ENCODE results near the gene LCN12.
"Not testable (repeated sequence)": the region's sequence is repeated elsewhere in the genome, so short reads cannot be mapped to it uniquely, and the experiment has no call there.

Gene LCN12

DNA sequence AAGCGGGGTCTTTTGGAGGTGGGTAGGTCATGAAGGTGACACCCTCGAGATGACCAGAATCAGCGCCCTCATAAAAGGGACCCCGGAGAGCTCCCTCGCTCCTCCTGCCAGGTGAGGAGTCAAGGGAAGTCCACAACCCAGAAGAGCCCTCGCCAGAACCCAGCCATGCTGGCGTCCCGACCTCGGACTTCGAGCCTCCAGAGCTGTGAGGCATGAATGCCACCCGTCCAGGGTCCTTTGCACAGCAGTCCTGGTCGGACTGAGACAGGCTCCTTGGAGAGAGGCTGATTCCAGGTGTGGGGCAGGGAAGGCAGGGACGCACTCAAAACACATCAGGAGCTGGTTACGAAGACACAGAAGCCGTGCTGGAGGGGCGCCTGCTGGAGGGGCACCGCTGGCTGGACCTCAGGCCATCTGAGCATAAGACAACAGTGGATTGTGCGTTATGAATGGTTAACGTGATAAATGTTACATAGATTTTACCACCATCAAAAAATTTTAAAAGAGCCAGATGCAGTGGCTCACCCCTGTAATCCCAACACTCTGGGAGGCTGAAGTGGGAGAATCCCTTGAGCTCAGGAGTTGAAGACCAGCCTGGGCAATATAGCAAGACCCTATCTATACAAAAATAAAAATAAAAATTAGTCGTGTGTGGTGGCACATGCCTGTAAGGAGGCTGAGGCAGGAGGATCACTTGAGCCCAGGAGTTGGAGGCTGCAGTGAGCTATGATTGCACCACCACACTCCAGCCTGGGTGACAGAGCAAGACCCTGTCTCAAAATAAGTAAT lies 50.0 kb downstream of the LCN12 start:
- peaks cover 8% of the 10 kb centered on the region; the same call in 1 of the 2 replicates for H3K9me3 ChIP-seq (ENCODE audit: insufficient read depth, low read length)
- H3K27me3 ChIP-seq (ENCODE audit: insufficient read depth, insufficient read length) = no peaks in the 10 kb centered on the region
- no peak for DNase-seq (ENCODE audit: low read depth, low spot score)
- H3K4me1 ChIP-seq (ENCODE audit: insufficient read depth, insufficient read length) = peaks cover 10% of the 10 kb centered on the region
- no peak overlapping the region for H3K4me3 ChIP-seq (ENCODE audit: insufficient read length, low read depth)
- H3K9ac ChIP-seq (ENCODE audit: insufficient read length, low read depth) = no peak overlapping the region
- H3K36me3 ChIP-seq (ENCODE audit: insufficient read depth, insufficient read length, low read length) = no peaks in the 10 kb centered on the region
- TF ChIP-seq SUZ12 (IDR thresholded peaks at IDR 0.05; ENCODE audit: extremely low read depth, insufficient read depth, insufficient read length) = no peak
- no peak for TF ChIP-seq YY1 (IDR thresholded peaks at IDR 0.05; ENCODE audit: insufficient read depth, insufficient read length)
- no peak for TF ChIP-seq ZNF274 (IDR thresholded peaks at IDR 0.05; ENCODE audit: low read depth, low read length)

DNA sequence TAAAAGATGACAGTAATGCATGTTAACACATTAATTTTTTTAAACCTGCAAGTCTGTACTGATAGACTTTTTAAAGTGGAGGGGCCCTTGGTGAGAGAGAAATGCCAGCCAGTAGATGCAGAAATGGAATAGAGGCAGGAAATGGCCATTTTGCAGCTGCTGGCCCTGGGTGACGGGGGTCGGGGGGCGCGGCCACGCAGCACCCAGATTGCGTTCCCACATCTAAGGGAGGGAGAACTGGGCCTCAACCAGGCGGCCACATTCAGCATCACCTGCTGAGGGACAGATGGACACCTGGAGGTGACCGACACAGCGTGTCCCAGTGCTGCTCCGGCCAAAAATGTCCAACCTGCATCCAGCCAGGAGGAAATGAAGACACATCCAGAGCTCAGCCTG lies 50.6 kb downstream of the LCN12 start:
- H3K27me3 ChIP-seq (ENCODE audit: insufficient read depth, insufficient read length) = no peaks in the 10 kb centered on the region
- no peak overlapping the region for H3K4me3 ChIP-seq (ENCODE audit: insufficient read length, low read depth)
- TF ChIP-seq SUZ12 (IDR thresholded peaks at IDR 0.05; ENCODE audit: extremely low read depth, insufficient read depth, insufficient read length) (no peak), YY1 (IDR thresholded peaks at IDR 0.05; ENCODE audit: insufficient read depth, insufficient read length) (no peak), ZNF274 (IDR thresholded peaks at IDR 0.05; ENCODE audit: low read depth, low read length) (no peak)
- no peak for DNase-seq (ENCODE audit: low read depth, low spot score)
- H3K9ac ChIP-seq (ENCODE audit: insufficient read length, low read depth) = no peak overlapping the region
- peaks cover 5% of the 10 kb centered on the region for H3K4me1 ChIP-seq (ENCODE audit: insufficient read depth, insufficient read length)
- peaks cover 8% of the 10 kb centered on the region; the same call in 1 of the 2 replicates for H3K9me3 ChIP-seq (ENCODE audit: insufficient read depth, low read length)
- H3K36me3 ChIP-seq (ENCODE audit: insufficient read depth, insufficient read length, low read length) = no peaks in the 10 kb centered on the region

GRCh38 chr9:137004285-137004684 lies 52.2 kb downstream of the LCN12 start:
- H3K9ac ChIP-seq (ENCODE audit: insufficient read length, low read depth); H3K4me1 ChIP-seq (ENCODE audit: insufficient read depth, insufficient read length); H3K9me3 ChIP-seq (ENCODE audit: insufficient read depth, low read length); DNase-seq (ENCODE audit: low read depth, low spot score); H3K4me3 ChIP-seq (ENCODE audit: insufficient read length, low read depth); H3K27me3 ChIP-seq (ENCODE audit: insufficient read depth, insufficient read length); H3K36me3 ChIP-seq (ENCODE audit: insufficient read depth, insufficient read length, low read length): not testable (repeated sequence)
